Activated CD8-positive, alpha-beta memory T cell treated with anti-CD3 and anti-CD28 coated beads, Interleukin-2, amount 50 U/mL, for 24 hours (primary cell): ENCODE results near the gene CBLL1.

ENCODE experiments used
- DNase-seq: peaks from one replicate; pipeline ENCODE4 v3.0.0-alpha.2; 2020; ENCODE audit errors: extremely low read depth

CBLL1 gene

DNA sequence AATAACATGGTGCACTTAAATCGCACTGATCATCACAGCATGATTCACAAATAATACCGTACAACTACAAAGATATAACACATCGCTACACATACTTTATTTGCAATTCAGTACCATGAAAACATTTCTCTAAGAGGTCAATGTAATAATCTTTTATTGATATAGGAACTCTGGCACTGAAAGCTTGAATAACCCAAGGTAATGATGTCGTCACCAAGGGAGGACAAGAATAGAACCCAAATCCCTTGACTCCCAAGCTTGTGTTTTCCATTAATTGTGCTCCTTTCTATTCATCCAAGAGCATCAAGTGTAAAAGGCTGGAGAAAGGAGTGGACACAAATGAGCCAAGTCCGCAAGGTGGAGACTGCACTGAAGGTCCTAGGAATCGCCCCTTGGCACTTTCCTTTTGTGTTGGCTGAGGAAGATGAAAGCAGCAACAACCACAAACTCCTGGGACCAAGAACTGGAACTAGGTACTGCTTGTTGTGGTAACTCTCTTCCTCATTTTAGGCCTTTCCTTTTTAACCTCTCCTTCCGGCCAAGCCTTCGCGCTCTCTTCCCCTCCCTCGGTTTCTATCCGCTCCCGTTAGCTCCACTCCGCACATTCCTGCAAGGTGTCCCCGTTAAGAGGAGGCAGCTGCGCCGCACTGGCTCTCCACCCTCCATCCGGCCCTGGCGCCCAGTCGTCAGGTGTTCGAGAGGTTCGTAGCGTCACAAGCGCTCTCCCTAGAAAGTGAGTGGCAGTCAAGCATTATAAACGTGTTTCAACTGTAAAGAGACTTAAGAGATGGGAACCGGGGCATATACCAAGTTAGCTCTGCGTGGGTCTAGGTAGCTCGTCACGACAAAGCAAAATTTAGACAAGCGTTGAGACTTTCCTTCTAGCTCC is 1.0 kb upstream of the CBLL1 start:
- DNase-seq = no peak

DNA sequence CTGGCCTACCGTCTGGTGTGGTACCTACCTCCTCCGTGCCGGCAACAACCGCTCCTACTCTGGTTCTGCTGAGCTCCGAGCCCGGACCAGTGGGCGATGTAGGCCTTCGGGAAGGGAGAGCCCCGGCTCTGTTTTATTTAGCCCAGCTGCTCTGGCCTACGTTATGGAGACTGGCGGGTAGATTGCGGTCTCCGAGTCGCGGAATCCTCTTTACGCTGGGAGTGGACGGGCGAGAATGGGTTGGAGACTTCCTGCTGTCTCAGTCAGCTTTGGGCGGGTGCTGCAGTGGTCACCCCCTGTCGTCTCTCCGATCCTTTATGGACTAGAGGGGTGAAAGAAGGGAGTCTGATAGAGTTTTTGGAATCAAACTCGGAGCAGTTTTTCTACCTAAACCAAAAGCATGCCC is 406 bp downstream of the CBLL1 start:
- DNase-seq = no peak

DNA sequence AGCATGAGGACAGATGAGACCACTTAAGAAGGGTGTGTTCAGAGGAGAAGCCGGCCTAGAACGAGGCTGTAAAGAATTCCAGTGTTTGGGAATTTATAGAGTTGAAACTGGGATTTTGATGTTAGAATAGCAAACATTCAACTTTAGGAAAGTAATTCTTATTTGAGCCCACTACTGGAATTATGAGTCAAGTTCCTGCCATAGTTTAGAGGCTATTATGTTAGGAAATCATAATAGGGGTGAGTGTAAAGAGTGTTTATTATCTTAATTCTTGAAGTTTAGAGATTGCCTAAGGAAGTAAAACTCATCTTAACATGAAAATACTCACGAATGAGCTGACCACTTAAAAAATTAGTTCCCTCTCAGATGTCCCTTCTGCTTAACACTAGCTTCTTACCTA is 2.1 kb downstream of the CBLL1 start:
- DNase-seq = no peak

DNA sequence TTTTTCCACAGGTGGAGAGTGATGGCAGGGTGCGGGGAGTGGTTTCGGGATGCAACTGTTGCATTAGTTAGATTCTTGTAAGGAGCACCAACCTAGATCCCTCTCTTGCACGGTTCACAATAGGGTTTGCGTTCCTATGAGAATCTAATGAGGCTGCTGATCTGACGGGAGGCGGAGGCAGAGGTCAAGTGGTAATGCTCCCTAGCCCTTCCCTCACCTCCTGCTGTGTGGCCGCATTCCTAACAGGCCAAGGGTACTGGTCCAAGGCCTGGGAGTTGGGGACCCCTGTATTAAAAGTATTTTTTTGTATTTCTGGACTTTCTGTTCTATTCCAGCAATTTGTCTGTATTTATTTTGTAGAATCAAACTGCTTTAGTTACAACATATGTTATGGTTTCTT is 7.2 kb downstream of the CBLL1 start:
- DNase-seq = no peak

DNA sequence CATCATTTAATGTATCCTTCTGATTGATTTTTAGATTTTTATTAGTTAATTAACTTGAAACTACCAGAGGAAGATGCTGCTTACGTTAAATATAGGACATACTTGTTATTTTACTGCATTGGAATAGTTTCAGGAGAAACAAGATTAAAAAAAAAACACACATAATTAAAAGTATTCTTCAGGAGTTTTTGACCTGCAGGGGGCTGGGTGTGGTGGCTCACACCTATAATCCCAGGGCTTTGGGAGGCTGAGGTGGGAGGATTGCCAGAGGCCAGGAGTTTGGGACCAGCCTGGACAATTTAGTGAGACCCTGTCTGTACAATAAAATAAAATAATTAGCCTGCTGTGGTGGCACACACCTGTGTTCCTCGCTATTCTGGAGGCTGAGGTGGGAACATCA is 10.7 kb downstream of the CBLL1 start:
- DNase-seq = no peak

DNA sequence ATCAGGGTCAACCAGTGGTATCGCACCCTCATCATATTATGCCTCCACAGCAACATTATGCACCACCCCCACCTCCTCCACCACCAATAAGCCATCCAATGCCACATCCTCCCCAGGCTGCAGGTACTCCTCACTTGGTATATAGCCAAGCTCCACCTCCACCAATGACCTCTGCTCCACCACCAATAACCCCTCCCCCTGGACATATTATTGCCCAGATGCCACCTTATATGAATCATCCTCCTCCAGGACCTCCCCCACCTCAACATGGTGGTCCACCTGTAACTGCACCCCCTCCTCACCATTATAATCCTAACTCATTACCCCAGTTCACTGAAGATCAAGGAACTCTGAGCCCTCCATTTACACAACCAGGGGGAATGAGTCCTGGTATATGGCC is 14.7 kb downstream of the CBLL1 start:
- no peak for DNase-seq

DNA sequence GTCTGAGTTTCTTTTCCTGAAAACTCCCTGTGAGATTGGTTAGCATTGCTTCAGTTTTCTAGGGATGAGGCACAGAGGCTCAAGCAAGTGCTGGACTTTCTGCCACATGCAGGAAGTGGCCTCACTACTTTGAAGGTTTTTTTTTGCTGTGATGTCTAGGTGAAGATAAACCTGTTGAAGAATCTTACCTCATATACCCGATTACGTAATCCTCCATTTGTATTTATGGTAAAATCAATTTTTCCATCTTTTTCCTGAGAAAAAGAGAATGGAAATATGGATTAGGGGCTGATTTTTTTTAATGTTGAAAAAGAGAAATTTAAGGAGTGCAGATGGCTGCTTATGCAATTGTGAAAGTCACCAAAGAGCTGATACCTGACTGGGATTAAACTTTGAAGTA is 23.4 kb downstream of the CBLL1 start:
- no peak for DNase-seq

DNA sequence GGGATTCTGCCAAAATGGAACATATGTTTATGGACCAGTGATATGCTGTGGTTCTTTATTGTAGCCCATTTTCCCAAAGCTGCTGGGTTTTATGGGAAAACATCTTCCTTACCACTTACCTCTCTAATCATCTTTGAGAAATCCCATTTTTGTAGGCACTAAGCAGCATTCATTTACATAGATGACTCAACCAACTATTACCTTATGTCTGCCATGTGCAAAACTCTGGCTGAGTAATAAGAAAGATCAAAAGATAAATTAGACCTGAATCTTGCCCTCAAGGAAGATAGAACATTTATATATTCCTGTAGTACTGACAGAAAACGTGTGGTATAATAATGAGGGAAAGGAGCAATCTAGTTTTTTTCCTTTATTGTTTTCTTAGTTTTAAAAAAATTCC is 24.3 kb downstream of the CBLL1 start:
- DNase-seq = no peak

DNA sequence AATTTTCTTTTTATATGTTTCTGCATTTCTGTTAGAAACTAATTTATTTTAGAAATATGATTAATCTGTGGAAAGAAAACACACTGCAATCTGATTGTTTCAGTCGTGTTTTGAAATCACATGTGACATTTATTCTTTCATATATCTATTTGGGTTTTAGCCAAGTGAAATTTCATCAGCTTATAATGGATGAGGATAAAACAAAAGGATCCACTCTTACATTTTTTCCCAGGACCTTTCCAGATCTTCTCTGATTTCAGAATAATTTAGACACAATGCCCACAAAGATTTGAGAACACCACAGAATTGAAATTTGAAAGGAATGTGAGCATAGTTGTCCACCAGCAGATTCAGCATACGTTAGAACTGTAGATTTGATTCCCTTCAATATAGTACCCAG is 29.1 kb downstream of the CBLL1 start:
- no peak for DNase-seq

DNA sequence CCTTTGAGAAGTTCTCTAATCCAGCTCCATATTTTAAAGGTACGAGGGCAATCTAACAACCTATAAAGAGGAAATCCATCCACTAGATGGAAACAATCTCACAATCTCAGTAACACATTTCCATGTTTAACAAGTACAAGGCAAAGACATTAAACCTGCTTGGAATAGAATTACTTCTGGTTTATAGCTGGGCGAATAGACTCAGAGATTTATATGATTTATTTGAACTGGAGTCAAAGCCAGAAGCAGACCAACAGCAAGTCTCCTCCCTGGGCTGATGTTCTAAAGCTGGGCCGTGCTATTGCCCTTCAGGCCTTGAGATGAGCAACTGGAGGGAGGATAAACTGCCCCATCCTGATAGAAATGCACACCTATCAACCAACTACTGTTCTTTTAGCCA is 33.8 kb downstream of the CBLL1 start:
- no peak for DNase-seq

DNA sequence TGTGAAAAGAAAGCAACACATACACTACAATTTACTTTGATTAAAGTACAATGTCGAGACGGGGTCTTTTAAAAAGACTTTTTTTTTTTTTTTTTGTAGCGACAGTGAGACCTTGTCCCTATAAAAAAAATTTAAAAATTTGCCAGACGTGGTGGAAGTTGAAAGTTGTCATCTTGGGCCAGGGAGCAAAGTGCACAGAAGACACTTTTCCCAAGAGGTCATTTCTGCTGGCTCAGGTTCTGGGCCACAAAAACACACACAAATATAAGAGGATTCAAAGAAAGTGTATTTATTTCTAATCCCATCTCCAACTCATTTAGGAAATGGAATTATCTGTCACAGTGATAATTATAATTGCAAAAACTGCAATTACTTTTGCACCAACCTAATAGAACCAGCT is 34.3 kb downstream of the CBLL1 start:
- no peak for DNase-seq

DNA sequence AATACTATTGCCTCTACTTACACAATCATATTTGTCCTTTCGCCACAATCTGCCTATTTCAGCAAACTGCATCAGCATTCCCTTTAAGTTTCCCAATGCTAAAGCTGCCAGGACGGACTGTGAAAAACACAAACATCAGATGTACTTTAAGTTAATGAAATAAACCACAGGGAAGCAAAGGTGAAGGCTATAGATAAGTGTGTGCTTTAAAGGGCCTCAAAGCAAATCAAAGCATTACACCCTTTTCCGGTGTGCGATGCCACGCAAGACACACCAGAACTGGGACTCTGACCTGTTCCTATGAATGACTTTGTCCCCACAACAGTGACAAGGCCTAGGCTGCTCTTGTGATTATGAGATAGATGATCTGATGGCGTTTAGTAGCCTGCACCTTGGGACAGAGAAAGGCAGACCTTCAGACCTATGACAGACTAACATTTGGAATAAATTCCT is 35.7 kb downstream of the CBLL1 start:
- no peak for DNase-seq

DNA sequence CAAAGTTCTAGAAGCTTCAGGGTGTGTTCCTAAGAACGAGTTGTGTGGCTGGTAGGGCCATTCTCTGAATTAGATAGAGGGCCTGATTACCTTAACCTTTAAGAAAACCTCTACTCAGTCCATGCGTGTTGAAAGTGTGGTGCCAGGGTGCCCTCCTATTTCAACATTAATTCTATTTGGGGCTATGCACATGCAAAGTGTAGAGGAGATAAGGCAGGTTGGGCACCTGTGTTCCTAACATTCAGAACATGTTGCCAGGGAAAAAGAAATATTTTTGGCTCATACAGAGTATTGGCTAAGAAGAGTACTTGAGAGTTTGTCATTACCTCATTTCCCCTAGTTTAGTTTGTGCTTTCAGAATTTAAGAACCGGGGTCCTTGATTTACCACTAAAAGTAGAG is 38.4 kb downstream of the CBLL1 start:
- DNase-seq = no peak

DNA sequence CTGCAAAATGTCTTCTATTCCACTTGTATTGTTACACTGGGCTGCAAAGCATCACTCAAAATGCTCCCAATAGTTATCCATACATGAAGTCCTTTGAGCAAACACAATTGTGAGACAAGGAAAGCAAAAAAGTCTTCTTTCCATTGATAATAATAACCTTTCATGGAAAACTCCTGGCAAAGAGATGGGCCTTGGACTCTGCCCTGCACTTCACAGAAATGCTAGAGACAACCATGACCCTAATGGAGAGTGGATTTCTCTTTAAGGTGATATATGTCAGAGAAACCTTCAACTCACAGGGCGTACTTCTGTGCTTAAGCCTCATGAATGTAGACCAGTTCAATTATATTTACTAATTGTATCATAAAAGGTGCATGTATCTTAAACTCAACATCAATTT is 39.7 kb downstream of the CBLL1 start:
- no peak for DNase-seq

DNA sequence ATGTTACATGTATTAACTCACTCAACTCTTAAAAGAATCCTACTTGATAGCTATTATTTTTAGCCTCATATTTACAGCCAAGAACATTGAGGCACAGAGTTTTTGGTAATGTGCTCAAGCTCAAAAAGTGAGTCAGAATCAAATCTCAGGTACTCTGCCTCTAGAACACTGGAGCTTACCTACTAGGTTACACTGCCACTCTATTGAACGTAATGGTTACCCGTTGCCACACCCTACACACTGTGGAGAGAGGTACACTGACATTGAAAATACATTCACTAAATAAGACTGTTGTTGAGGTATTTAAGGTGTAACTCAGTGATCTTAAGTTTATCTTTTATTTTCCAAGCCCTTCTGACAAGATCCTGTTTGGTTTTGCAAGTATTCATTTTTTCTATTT is 41.2 kb downstream of the CBLL1 start:
- no peak for DNase-seq

DNA sequence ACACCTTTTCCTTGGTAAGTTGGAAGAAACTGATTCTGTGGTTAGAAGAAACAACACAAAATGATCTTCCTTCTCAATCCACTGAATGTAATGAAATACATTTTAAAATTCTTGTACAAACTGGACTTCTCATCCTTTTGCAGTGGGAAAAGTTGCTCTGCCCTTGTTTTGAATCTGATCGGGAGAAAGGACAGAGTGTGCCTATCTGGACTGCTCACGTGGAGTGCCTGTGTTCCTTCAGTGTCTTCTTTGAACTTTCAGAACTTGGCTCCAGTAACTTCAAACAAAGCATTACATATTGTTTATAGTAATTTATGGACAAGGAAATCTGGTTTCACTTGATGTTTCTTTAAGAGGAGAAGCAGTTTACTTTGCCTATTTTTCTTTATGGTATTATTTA is 42.0 kb downstream of the CBLL1 start:
- DNase-seq = no peak

DNA sequence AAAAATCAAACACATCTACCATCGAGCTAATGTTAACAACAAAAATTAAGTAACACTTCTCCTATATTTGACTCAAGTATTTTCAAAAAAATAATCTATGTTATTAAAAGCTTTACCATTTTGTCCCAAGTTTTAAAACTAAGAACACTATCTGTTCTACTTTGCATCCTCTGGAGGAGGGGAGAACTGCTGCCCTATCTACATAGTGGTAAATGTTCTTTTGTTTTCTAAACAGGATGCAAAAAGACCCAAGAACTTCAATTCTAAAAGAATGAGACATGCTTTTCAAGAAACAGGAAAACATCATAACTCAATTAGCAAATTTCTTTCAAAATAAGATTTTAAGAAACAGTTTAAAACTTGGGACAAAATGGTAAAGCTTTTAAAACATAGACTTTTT is 44.3 kb downstream of the CBLL1 start:
- DNase-seq = no peak

DNA sequence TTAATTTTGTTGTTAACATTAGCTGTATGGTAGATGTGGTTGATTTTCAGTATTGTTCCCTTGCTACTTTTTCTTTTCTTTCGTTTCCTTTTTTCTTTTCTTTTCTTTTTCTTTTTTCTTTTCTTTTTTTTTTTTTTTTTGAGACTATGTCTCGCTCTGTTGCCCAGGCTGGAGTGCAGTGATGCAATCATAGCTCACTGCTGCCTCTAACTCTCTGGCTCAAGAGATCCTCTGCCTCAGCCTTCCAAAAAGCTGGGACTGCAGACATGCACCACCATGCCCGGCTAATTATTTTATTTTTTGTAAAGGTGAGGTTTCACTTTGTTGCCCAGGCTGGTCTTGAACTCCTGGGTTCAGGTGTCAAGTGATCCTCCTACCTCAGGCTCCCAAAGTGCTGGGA is 44.7 kb downstream of the CBLL1 start:
- DNase-seq = no peak

DNA sequence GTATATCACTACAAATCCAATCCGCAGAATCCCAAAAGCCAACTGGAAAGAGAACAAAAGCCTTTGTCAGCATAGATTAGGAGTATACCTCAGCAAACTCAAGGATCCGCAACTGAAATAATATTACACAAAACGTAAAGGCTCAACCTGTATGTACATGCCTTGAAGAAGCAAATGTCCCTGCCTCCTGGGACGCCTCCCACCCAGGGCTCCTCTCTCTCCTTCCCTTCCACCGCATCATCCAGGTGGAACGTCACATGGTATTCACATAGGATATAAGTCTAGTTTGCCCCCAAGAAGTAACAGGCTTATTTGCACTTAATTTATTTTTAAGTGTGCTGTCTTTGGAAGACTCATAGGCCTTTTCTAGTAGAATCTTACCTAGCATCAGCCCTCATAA is 45.7 kb downstream of the CBLL1 start:
- DNase-seq = no peak

DNA sequence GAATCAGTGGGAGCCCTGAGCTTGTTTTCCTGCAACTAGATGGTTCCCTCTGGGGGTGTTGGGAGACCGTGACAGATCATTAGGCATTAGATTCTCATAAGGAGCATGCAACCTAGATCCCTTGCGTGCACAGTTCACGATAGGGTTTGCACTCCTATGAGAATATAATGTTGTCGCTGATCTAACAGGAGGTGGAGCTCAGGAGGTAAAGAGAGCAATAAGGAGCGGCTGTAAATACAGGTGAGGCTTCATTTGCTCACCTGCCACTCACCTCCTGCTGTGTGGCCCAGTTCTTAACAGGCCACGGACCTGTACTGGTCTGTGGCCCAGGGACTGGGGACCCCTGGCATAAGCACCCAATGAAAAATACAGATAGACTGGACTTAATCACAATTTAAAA is 48.4 kb downstream of the CBLL1 start:
- DNase-seq = no peak

DNA sequence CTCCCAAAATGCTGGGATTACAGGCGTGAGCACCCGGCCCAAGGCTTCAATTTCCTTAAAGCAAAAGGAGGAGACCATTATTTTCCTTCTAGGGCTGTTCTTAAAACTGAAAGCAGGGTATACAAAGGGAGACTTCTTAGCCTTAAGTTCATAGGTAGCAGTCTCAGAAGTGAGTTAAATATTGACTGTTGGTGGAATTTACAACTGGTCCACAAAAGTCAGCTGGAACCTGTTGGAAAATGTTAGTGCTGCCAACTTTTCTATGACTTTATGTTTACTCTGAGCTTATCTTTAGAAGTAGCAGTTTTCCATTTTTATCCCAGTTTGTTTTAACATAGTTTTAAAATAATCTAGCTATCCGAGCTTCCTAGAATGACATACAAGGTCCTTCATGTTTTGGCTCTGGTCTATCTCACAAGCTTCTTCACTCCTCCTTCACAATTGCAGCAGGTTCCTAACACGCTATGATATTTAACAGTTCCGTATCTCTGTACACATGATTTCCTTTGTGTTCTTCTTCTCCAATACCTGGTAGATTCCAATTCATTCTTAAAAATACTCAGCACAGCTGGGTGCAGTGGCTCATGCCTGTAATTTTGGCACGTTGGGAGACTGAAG is 55.8 kb downstream of the CBLL1 start:
- DNase-seq = no peak

DNA sequence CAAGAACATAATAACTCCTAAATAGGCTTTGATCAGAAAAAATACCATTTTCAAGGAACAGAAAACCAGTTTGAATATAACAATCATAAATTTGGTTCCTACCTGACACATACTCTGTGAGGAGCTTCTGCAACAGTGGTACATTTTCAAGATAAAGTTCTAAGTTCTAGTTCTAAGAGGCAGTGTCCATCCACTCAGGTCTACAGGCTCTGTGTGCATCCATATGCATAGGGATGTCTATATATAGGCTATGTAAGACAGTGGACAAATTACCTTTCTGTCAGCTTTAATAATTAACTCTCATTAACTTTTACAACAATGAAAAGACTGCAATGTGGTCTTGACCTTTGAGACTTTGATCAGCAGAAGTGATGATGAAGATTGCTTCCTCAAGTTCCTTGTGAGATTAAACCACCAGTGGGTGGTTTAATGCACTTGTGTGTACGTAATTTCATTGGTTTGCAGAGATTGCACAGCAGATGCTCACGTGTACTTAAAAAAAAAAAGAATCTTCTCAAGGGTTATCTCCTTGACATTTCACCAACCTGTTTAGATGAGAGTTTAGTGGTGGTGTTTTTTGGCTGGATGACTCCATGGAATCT is 59.2 kb downstream of the CBLL1 start, which contains the start of gene SLC26A3:
Gene SLC26A3 (minus strand): TSS at position 215 of the 602 bp plus-strand sequence. CDS start 8,714 bp downstream, outside the sequence.
- DNase-seq = no peak

DNA sequence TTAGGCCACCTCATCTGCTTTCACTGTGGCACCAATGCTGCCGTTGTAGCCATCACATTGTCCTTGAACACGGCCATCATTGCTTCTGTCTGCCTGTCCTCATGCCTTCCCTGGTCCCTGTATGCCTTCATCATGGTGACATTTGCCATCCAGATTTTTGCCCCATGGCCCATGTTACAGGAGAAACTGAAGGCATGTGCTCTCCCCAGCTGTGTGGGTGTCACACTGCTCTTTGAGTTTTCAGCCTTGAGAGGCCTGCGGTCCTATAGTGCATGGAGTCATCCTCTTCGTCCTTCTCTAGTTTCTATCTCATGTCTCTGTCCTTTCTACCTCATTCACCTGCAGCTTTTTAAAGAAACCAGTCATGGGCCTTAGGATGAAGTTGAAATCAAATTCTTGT is 65.2 kb downstream of the CBLL1 start:
- DNase-seq = no peak
